Heart left ventricle (tissue), 13 donors: ENCODE measurements around the gene GLI2.

Source experiments
- POLR2A ChIP-seq, 2 donors: fragments of 450-650 bp; IDR thresholded peaks; one replicate each; pipeline ENCODE4 v1.6.1; 2017; ENCODE audit warnings: antibody characterized with exemption in 2 of 2, mild to moderate bottlenecking in 2 of 2, moderate library complexity in 2 of 2
- TF ChIP-seq, protein P1 (sequence below), 12 donors: fragments of 200-600 bp; sonication (generic) in 4 of 12; IDR thresholded peaks; one replicate each; pipeline versions ENCODE4 v1.5.0 to v1.8.0; 2018 to 2022; ENCODE audit warnings: antibody characterized with exemption in 12 of 12, mild to moderate bottlenecking in 5 of 12
- donor health status: ischemic (EF 13 %, LVEDD 7.1; RV severe dilation, severe dysfunction).
- donor health status: DM: no; HTN: yes; CAD: no.
- donor health status: DM: no; HTN: no; CAD: no.
- donor health status: ischemic (EF 25% LVEDD 6.9; RV normal size, moderate dysfunction).
- donor health status: ischemic (EF 25% LVEDD 5.7; RV mildly dilated, moderate dysfunction).
- donor health status: ischemic (EF 35%, LVEDD 5.7; RV mildly dilated, moderate dysfunction).
- donor health status: nonischemic (EF 11% LVEDD 7.7; RV severe dilation, severe dysfunction).
- donor health status: DM: yes; HTN: yes; CAD: no.
- donor health status: PGD.
- donor health status: ischemic (EF 29% LVEDD 5.4; RV normal size, mild dysfunction).
- donor health status: nonischemic (EF 23%, LVEDD 6.1; RV moderate dilation, normal function).

GRCh38 chr2:120761164-120761861 lies 25.6 kb downstream of the GLI2 start:
- TF ChIP-seq, protein P1, sequence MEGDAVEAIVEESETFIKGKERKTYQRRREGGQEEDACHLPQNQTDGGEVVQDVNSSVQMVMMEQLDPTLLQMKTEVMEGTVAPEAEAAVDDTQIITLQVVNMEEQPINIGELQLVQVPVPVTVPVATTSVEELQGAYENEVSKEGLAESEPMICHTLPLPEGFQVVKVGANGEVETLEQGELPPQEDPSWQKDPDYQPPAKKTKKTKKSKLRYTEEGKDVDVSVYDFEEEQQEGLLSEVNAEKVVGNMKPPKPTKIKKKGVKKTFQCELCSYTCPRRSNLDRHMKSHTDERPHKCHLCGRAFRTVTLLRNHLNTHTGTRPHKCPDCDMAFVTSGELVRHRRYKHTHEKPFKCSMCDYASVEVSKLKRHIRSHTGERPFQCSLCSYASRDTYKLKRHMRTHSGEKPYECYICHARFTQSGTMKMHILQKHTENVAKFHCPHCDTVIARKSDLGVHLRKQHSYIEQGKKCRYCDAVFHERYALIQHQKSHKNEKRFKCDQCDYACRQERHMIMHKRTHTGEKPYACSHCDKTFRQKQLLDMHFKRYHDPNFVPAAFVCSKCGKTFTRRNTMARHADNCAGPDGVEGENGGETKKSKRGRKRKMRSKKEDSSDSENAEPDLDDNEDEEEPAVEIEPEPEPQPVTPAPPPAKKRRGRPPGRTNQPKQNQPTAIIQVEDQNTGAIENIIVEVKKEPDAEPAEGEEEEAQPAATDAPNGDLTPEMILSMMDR (IDR thresholded peaks at IDR 0.05), result no peak
- no peak for TF ChIP-seq POLR2A (IDR thresholded peaks at IDR 0.05)
